Stimulated activated CD8-positive, alpha-beta memory T cell treated with anti-CD3 and anti-CD28 coated beads, Interleukin-4, amount 100 ng/mL, for 48 hours (primary cell): Measurements from ENCODE around the gene GHRL.

Source experiments
- DNase-seq: peaks from one replicate; pipeline ENCODE4 v3.0.0-alpha.2; 2020

GHRL gene, protein sequence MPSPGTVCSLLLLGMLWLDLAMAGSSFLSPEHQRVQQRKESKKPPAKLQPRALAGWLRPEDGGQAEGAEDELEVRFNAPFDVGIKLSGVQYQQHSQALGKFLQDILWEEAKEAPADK

DNA sequence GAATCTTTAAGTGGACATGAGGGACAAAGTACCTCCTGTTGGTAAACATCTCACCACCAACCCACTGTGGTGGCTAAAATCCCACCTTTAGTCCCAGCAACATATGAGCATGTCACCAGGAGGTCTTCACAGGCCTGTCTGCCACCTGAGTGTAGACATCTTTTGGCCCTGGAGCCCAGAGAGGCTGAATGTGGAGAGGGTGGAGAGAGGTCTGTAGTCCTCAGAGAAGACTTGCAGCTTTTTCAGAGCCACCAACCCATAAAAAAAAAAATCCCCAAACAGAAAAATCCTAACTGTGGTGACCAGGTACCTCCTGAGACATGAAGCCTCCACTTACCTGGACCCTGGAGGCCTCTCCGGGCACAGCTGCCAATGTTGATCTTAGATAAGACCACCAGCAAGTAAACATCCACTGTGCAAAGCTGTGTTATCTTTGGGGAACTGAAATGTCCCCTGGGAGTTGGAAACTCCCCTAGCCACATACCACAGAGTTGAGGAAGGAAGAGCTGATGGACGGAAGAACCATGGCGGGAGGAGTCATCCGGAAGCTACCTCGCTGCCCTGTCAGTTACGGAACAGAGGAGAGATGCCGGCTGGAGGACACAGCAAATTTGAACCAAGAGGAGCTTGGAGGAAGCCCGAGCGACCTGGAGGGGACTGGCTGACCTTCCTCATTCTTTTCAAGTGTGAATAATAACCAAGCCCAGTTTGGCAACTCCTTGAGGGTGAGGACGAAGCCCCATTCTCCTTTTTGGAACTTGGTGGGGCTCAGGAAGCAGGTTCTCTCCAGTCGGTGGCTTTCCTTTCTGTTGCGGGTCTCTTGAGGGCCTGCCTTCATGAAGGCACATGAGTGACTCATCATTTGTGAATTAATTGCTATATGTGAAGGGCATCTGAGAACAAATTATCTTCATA, at the start of gene GHRL:
TSS of gene GHRL (minus strand) at position 443 of the 915 bp plus-strand sequence. CDS start 2,767 bp downstream, outside the sequence.
- no peak for DNase-seq

DNA sequence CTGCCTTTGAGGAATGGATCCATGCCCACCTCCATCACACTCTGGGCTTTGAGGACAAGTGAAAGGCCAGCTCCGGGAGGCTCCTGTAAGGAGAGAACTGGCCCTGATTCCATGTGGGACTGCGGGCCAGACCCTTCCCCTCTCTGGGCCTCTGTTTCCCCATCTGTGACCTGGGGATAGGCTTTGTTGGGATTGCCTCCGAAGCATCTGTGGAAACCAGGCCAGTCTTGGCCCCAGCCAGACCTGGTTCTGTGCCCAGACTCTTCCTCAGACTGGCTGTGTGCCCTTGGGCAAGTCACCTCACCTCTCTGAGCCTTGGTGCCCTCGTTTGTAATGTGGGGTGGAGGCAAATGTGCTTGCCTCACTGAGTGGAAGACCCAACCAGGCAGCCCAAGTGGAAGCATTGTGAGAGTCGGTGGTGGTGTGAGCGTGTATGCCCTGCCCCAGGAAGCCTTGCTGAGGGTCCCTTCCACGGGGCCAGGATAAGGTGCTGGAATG, 49.2 kb upstream of the GHRL start:
- DNase-seq: no peak

DNA sequence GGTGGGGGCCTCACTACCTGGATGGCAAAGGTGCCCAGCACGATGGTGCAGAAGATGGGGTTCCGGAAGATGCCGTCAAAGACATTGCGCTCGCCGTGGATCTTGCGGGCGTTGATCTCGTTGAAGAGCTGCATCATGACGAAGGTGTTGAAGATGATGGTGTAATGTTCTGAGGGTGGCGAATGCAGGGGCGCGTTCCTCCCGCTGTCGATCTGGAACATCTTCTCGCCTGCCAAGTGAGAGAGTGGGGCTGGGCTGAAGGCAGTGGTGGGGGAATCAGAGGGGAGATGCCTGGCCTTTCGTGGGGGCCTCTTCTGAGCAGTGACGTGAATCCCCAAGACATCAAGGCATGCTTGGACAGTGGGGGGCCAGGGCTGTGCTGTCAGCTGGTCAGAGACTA, 47.7 kb upstream of the GHRL start:
- no peak for DNase-seq

DNA sequence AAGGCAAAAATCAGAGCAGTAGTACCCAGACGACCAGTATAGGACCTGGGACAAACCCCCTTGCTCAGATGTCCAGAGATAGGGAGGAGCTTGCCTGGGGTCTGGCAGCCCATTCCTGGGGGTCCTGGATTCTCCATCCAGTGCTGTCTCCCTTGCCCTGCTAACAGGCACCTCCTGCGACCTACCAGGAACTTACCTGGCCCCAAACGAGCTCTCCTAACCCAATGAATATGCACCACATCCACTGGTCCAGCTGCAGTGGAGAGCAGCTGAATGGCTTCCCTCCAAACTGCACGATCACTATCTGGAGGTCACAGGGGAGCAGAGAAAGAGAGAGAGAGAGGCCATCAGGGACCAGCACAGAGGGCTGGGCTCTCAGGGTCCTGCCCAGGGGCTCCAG, 47.3 kb upstream of the GHRL start:
- no peak for DNase-seq

DNA sequence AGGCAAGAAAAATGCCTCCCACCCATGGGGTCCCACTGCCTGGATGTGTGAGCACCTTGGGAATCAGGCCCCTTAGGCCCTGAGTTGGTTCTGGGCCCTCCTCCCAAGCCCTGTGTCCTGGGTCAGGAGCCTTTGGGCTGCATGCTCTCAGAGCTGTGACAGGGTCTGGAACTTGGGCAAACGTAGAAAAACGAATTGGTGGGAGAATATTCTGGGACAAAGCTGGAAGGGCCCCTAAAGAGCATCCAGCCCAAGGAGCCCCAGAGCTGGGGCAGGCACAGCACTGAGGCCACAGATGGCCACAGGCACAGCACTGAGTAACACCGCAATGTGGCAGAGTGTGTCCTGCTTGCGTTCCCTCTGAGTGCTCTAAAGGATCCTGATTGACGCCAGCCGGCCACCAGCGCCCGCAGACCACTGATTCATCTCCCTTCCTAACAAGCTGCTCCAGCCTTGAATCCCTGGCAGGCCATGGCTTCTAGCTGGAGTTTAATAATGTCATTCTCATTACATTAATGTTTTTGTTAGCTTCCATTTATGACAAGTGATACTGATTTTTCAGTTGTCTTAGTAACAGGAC, 46.7 kb upstream of the GHRL start:
- DNase-seq: no peak

DNA sequence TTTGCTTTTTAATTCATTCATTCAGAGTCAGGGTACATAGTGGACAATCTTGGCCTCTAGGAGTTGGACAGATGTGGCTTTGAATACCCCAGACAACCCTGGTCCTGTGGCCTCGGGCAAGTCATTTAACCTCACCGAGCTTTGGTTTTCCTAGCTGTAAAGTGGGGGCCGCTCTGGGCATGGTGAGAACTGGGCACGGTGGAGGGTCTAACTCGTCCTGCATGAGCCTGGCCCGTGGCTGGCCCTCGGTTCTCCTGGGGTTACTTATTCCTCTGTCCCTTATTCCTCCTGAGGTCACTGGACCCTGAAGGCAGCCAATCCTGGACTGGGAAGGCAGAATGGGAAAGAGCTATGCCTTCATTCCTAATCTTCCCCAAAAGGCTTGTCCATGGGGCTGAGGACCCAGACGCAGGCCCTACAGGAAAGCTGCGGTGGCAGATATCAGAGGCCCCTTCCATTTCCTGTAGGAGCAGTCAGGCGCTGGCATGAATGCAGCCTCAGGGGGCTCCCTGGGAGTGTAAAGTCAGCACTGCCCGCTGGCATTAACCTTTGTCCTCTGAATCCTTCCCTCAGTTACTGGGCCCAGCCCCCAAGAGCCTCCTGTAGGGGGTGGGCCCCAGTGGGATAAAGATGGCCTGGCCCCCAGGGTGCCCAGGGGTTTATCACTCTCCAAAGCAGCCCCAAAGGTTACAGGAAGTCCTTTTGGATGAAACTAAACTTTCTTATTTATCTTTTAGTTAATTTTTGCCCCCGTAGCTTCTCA, 46.0 kb upstream of the GHRL start:
- DNase-seq: no peak

DNA sequence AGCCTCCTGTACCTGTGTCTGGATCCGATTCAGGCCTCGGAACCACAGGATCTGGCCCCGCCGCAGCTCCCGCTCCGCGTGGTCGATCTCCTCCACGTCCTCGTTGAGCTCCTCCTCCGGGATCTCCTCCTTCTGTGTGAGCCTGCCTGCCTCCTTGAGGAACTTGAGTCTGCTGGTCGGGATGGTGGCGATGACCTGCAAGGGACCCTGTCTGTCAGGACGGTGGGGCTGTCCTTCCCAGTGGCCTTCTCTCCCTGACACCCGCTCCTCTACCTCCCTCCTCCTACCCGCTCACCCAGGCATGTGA, 45.4 kb upstream of the GHRL start:
- DNase-seq: no peak

DNA sequence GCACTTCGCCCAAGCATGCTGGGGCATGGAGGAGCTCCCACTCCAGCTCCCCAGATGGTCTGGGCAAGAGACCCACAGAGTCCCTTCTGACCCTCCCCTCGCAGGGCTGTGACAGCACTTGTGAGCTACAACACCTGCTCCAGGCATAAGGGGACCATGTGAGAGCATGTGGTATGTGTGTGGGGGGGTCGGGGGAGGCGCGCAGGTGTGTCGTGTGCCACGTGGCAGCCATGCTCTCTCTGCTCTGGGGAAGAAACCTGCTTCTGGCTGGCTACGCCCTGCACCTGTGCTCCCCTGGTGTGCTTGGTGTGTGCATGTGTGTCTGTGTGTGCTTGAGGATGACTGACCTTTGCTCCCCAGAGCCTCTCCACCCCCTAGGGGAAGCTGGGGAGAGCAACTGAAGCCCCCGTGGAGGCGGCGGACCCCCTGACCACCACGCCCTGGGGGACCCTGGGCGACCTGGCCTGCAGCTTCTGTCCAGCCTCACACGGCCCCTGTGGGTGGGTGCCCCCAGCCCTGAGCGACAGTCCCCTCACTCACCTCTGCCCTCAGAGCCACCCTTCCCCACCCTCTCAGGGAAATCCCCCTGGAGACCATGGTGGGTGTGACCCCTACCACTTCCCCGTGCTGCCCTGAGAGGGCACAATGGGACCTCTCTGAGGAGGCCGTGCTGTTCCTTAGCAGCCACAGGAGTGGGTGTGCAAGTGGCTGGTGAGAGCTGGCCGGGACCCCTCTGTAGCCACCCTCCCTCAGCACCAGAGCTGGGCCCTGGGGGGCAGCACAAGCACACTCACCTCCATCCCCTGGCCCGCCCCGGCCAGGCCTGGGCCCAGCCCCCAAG, 44.8 kb upstream of the GHRL start:
- DNase-seq: no peak

DNA sequence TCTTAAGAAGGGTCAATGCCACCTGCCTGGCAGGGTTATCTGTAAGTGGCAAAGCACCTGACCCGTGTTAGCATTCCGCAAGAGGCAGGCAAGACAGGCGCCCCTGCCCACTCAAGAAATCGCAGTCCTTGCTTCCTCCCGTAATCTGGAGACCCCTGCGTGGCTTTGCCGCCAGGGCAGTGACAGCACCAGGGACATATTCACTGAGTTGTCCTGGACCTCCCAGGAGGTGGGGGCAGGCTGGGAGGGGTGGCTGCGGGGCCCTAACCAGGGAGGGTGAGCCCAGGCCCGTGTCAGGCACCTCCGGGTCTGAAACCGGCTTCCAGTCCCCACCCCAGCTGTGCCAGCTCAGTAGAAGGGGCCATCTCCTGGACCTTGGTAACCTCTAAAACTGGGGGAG, 44.0 kb upstream of the GHRL start:
- DNase-seq: no peak

DNA sequence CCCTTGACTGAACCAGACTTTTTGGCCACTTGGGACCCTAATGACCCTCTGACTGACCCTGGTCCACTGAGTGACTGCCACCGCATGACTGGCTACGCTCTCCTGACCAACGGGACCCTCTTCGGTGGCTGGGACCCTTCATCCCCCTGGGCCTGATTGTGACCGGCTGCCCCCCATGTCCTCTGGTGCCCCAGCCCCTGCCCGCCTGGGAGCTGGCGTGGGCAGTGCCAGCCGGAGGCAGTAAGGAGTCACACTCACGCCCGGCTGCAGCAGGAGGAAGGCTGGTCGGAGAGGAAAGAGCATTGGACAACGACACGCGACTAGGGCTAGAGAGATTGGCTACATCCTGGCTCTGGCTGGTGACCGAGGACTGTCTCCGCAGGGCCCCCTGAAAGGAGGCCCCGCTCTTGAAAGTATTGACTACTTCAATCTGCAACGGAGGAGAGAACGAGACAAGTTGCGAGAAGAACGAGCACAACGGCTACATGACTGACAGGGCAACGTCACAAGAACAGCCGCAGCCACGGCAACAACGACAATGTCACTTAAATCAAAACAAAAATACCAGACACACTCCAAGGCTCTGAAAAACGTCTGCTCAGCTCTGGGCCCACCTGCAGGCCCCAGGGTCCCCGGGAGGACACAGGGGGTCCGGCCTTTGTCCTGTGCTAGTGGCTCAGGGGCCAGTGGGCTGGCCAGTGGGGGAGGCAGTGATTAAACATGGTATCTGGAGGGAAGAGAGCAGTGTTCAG, 43.3 kb upstream of the GHRL start:
- DNase-seq: no peak

DNA sequence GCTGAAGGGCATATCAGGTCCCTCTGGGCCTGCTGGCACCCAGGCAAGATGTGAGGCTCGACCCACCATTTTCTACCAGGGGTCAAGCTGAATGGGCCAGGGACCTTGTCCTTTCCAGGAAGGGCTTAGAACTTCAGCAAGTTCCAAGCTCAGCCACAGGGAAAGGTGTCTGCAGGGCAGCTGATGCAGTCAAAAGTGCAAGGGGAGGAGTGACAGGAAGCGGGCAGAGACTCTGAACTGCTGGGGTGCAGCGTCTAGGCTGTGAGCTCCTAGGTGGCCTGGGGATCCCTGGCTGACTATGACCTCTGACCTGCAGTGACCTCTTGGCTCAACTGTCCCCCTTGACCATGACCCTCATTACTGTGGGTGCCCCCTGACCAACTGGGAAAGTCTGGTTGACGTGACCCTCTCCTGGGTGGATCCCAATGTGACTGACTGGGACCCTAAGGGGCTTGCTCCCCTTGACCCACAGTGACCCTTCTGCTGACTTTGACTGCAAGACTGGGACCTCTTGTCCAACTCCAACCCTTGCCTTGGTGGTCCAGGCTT, 42.5 kb upstream of the GHRL start:
- DNase-seq: no peak

DNA sequence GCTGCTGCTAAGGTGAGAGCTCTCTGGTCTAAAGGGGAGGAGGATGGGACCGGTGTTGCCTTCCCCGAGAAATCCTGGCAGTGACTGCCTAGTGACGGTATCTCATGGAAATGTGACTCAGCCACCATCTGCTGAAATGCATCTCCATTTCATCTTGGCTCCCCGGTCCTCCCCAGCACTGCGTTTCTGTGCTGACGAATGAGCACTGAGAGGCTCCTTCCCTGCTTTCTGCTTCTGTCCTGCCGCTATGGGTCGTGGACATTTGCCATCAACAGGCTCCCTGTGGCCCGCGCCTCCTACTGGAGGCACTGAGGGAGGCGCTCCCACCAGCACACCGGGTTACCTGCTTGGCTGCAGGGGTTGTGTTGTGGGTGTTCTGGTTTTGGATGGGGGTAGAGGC, 41.7 kb upstream of the GHRL start:
- no peak for DNase-seq

DNA sequence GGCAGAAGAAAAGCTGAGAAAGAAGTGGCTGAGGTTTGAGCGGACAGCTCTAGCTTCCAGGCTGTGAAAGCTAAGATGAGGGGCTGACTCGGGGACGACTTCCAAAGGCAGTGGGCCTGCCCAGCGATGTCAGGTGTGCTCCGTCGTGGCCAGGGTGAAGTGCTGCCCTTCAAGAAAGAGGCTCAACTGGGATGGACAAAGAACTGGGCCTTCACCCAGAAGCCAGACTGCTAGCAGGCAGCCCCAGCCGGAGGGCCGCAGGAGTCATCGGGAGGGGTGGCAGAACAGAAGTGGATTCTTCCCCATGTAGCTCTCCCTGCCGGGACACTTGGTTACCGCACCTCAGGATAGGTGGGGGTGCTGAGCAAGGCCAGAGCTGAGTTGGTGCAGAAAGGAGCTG, 41.3 kb upstream of the GHRL start:
- no peak for DNase-seq

DNA sequence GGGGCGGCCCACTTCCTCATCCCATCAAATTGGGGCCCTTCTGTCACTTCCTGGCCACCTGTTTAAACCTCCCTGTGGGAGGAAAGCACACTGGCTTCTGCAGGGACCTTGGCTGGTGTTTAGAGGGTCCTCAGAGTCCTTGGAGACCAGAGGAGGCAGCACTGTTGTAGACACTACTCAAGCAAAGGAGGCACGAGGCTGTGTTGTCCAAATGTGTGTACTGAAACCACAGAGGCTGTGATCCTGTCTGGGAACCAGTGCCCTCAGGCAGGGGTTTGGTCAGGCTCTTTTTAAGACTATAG, 40.6 kb upstream of the GHRL start:
- no peak for DNase-seq

DNA sequence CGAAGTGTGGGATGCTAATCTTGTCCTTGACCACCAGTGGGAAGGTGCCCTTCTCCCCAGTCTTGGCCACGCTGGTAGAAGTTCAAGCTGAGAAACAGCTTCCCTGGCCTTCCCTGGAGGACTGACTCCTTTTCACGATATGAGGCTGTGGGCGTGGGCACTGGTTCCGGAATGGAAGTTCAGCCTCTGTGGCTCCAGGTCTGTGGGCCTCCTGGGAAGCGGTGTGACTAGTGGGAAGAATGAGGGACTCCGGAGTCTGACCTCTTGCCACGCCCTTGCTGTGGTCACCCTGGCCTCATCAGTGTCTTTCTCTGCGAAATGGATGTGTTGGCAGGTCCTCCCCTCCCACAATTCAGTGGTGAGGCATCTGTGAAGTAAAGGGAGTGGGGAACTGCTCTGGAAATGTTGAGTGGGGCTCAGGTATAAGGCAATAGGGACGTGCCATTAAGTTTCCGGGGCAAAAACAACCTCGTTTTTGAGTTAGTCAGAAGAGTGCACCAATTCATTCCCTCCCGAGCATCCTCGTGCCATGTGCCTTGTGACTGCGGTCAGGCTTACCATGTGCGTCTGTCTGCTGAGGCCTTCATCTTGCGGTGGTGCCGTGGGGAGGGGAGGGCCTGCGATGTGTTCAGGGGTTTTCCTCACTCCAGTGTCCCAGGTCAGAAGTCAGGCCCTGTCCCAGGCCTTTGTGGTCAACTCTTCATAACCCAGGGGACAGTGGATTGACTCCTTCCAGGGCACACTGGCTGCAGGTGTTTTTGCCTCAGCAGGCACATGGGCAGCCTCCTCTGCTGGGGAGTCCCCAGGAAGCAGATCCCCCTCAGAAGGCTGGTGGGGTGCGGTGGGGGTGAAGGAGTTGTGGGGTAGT, 40.0 kb upstream of the GHRL start:
- DNase-seq: no peak

DNA sequence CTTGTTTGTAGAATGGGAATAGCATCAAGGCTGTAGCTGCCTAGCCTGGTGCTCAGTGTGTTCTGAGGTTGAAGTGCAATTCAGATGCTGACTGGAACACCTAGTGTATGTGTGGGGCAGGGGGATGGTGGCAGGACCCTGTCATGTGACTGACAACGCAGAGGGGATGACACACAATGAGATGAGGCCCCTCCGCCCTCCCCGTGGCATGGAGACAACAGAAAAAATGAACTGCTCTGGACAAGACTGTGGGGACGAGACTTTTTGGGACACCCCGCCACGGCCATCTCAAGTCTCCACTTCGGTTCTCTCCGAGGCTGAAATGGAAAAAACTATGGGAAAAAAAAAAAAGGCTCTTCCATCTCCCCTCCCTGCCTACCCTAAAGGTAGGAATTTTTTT, 38.6 kb upstream of the GHRL start:
- DNase-seq: no peak

DNA sequence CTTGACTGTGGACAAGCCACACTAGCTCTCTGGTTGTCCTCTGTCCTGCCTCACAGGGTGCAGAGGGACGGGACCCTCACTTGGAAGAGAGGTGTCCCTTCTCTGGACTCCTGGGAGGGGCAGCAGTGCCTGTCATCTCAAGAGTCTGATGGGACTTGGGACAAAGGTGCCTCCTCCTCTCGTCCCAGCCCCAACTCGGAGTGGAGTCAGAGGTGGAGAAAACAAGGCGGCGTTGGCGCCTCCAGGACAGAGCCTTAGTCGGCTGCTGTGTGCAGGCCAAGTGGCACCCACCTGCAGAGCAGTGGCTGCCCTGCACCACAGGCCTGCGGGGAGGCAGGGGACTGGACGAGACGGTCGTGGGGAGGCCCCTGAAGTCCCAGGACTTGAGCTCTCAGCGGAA, 37.6 kb upstream of the GHRL start:
- DNase-seq: no peak

DNA sequence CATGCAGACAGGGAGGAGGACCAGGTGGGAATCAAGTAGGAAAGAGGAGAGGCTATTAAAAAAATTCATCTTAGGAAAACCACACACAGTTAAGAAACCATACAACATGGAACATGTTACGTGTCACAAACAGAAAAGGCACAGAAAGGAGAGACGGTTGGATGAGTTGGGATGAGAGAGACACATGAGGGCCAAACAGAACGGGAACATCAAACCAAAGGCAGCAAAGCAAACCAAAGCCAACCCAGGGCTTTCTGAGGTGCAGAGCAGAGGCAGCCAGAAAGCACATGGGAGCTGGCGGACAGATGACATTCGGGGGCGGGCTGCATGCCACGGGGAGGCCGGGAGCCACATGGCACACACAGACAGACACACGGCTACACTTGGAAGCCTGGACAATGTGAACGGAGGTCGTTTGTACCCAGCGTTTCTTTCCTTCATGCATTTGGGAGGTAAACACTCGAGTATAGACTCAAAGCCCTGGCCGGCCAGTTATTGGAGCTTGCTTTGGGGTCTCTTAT, 36.8 kb upstream of the GHRL start:
- DNase-seq: no peak

DNA sequence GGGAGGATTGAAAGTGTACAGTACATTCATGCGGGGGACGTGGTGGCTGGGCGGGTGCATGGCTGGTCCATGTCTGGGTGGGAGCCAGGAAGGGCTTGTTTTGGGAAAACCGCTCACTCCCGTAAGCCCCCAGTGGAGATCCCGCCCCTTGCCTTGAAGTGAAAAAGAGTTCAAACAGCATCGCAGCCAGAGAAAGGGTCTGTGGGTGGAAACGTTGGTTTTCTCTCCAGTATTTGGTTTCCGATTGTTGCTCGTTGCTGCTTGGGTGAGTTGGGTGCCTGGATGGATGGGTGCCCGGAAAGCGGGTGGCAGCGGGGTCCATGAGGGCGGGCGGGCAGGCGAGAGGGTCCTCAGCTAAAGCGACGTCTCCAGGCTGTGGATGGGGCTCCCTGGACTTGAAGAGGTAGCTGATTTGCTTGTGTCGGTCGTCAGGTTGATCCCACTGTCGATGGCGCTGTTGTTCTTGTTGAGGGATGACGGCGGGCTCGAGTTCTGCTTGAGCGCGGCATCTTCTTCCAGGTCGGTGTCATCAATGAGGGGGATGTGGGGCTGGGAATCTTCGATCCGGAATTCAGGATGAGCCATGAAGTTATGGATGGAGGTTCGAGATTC, 35.8 kb upstream of the GHRL start:
- DNase-seq: no peak

DNA sequence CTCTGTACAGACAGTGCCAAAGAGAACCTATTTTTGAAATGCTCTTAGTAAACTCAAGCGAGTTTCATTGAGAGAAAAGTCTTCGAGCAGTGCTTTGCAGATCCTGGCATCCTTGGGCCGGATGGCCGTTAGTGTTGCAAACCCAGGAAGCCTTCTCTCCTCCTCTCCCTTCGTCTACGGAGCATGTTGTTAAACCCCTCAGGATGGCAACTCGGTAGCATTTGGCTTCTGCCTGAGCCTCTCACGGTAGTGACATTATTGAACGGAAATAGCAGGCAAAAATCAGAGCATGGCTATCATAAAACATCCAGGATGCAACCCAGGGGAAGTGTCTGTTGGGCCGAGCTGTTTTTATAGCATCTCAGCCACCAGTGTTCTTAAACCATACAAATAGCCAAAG, 34.8 kb upstream of the GHRL start:
- DNase-seq: no peak
